ENCODE data around the gene TPSAB1.

- TF ChIP-seq CTCF (IDR thresholded peaks at IDR 0.05 in 2 of 3, conservative IDR thresholded peaks at IDR 0.05 in 1 of 3; ENCODE audit: control insufficient read depth in 2 of 3, extremely low read depth in 1 of 3, insufficient read depth in 1 of 3, low read depth in 3 of 3, low read length in 3 of 3) (no peak), ATF2 (IDR thresholded peaks at IDR 0.05; ENCODE audit: low read length) (no peak), JUNB (IDR thresholded peaks at IDR 0.05) (no peak), EZH2 (IDR thresholded peaks at IDR 0.05; ENCODE audit: borderline replicate concordance, control insufficient read depth, low read depth, low read length) (no peak)
Measured at GRCh38 chr16:1216296-1216619, 24.2 kb upstream of the TPSAB1 start.

Measured in GM12878 (cell line).